ENCODE data around the gene TSHZ2.

The TSHZ2 gene

DNA sequence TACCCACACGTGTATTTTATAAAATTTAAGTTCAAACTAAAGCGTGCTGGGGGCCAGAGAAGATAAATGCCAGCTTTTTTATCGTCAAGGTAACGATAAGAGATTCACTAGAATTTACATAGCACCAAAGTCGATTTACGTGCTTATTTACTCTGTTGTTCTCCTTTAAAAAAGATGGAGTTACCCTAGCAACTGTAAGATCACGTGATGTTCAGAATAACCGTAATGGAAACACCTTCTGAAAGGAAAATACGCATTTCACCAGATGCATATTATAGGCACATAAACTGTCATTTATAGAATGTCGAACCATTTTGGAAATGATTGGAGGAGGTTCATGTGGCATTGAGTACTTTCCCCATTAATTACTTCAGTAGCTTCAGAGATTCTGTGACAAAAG, 207.6 kb downstream of the TSHZ2 start:
- TF ChIP-seq, protein P1, sequence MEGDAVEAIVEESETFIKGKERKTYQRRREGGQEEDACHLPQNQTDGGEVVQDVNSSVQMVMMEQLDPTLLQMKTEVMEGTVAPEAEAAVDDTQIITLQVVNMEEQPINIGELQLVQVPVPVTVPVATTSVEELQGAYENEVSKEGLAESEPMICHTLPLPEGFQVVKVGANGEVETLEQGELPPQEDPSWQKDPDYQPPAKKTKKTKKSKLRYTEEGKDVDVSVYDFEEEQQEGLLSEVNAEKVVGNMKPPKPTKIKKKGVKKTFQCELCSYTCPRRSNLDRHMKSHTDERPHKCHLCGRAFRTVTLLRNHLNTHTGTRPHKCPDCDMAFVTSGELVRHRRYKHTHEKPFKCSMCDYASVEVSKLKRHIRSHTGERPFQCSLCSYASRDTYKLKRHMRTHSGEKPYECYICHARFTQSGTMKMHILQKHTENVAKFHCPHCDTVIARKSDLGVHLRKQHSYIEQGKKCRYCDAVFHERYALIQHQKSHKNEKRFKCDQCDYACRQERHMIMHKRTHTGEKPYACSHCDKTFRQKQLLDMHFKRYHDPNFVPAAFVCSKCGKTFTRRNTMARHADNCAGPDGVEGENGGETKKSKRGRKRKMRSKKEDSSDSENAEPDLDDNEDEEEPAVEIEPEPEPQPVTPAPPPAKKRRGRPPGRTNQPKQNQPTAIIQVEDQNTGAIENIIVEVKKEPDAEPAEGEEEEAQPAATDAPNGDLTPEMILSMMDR (IDR thresholded peaks at IDR 0.05; ENCODE audit: control extremely low read depth, extremely low read depth, low read depth, missing control alignments), result no peak
- POLR2A ChIA-PET, result no interaction called here
- CTCF ChIA-PET, result interaction anchor here (2.0 kb wide), 1 partner anchor 8 kb away, joined by 7 read pairs; no protein-coding TSS in a partner anchor
- no peak for DNase-seq (ENCODE audit: extremely low spot score)

DNA sequence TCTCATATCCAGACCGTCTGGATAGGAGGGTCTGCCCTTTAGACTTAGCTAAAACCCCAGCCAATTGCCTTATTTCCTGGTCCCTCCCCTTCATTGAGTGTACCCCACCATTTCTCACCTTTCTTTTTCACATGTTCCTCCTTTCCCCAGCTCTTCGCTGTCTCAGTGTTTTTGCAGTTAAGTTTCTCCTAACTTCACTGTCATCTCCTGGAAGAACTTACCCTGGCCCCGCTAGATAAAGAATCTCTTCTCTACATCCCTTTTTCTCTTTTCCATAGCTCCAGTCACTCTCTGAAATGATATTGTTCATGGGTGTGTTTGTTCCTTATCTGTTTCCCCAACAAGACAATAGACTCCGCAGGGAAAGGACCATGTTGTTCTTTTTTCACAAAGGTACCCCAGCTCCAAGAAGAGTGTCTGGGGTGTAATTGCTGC, 208.8 kb downstream of the TSHZ2 start:
- no peak for DNase-seq (ENCODE audit: extremely low spot score)
- ChIA-PET CTCF (interaction anchor here (2.0 kb wide), 1 partner anchor 10 kb away, joined by 7 read pairs; no protein-coding TSS in a partner anchor), POLR2A (no interaction called here)
- TF ChIP-seq, protein P1 (IDR thresholded peaks at IDR 0.05; ENCODE audit: control extremely low read depth, extremely low read depth, low read depth, missing control alignments), result no peak

DNA sequence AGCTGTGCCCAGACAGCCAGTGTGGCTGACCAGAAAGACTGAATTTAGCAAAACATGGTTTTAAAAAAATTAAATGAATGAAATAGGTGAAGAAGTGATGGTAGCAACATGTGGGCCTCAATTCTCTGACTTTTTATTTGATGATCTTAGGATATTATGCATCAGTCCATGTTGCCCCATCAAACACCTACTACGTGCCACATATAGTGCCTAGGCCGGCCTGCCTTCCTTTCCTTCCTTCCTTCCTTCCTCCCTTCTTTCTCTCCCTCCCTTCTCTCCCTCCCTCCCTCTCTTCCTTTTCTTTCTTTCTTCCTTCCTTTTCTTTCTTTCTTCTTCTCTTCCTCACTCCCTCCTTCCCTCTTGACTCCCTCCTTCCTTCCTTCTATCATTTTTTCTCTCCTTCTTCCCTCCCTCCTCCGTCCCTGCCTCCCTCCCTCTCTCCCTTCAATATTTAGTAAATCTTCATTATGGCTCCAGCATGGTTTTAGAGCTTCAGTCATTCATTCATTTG, 209.8 kb downstream of the TSHZ2 start:
- POLR2A ChIA-PET, result no interaction called here
- CTCF ChIA-PET, result no interaction called here
- no peak for DNase-seq (ENCODE audit: extremely low spot score)
- TF ChIP-seq, protein P1 (IDR thresholded peaks at IDR 0.05; ENCODE audit: control extremely low read depth, extremely low read depth, low read depth, missing control alignments), result no peak

GRCh38 chr20:53183181-53183580, 211.0 kb downstream of the TSHZ2 start:
- POLR2A ChIA-PET, result no interaction called here
- no peak for DNase-seq (ENCODE audit: extremely low spot score)
- TF ChIP-seq, protein P1 (IDR thresholded peaks at IDR 0.05; ENCODE audit: control extremely low read depth, extremely low read depth, low read depth, missing control alignments), result no peak
- CTCF ChIA-PET, result no interaction called here

DNA sequence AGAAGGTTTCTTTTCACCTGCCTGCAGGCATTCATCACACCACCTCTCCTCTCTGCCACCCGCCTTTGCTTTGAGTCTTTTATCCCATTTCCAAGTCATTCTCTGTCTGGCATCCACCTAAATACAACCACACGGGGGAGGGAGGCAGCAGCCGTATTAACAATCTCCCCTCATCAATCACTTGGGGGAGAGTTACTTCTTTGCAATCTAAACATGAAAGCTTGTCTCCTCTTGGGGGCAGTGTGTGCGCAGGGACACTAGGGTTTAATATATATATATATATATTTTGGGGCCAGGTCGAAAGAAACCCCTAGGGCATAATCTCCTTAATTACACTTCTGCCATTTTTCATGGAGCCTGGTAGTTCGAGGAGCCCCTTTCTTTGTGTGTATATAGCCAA, 214.5 kb downstream of the TSHZ2 start:
- CTCF ChIA-PET, result interaction anchor here (2.1 kb wide), 1 partner anchor 8 kb away, joined by 5 read pairs; no protein-coding TSS in a partner anchor
- TF ChIP-seq, protein P1 (IDR thresholded peaks at IDR 0.05; ENCODE audit: control extremely low read depth, extremely low read depth, low read depth, missing control alignments), result no peak
- DNase-seq (ENCODE audit: extremely low spot score), result no peak
- POLR2A ChIA-PET, result interaction anchor here (0.6 kb wide), 1 partner anchor 1034 kb away, joined by 3 read pairs; no protein-coding TSS in a partner anchor

GRCh38 chr20:53187392-53188068, 215.4 kb downstream of the TSHZ2 start:
- CTCF ChIA-PET, result interaction anchor here (0.6 to 2.1 kb wide), 3 partner anchors 9 to 33 kb away, joined by 3 to 7 read pairs (median 5); no protein-coding TSS in a partner anchor
- DNase-seq (ENCODE audit: extremely low spot score), result no peak
- POLR2A ChIA-PET, result no interaction called here
- TF ChIP-seq, protein P1 (IDR thresholded peaks at IDR 0.05; ENCODE audit: control extremely low read depth, extremely low read depth, low read depth, missing control alignments), result no peak
